Measurements from ENCODE around the gene CARS1. TPM values are rescaled to one million over a fixed set of nuclear protein-coding genes. Genes with fewer than 3 reads are reported as not detected.

The CARS1 gene
- polyA plus RNA-seq, 3 donors: 24.7 to 81.4 (median 33.1) TPM

- 65 to 70% (median 69%) methylated on average over 6 of the region's 6 CpGs for WGBS, 3 donors
- no peak overlapping the region for H3K27ac ChIP-seq (ENCODE audit: low read depth, low read length)
Measured at GRCh38 chr11:2952290-2952689, 104.9 kb downstream of the CARS1 start.

- WGBS, 3 donors: 83 to 90% (median 87%) methylated on average over 9 of the region's 9 CpGs
- no peak overlapping the region for H3K27ac ChIP-seq (ENCODE audit: low read depth, low read length)
Measured at GRCh38 chr11:2951231-2952110, 105.8 kb downstream of the CARS1 start.

Other genes starting within 250 kb of the CARS1 start
- 100 to 1,000 TPM in 2 of 3 donors, 10 to 100 TPM in 1; 22.4 to 254 (median 109) TPM for gene CDKN1C, start 171.6 kb downstream of the CARS1 start, polyA plus RNA-seq
- gene PHLDA2, start 128.0 kb downstream of the CARS1 start, polyA plus RNA-seq: 10 to 100 TPM in 1 of 3 donors, 1 to 10 TPM in 2; 5.5 to 19.7 (median 6.7) TPM
- 10 to 100 TPM; 33.1 to 59.3 (median 55.6) TPM for gene NAP1L4, start 65.1 kb downstream of the CARS1 start, polyA plus RNA-seq
- gene OSBPL5, start 107.9 kb upstream of the CARS1 start, polyA plus RNA-seq: 10 to 100 TPM in 2 of 3 donors, 1 to 10 TPM in 1; 9.5 to 25.3 (median 19.7) TPM
- gene MRGPRG, start 161.4 kb upstream of the CARS1 start, polyA plus RNA-seq: not detected
- under 1 TPM in 1 of 3 donors, not detected in 2; 0.06 TPM for gene MRGPRE, start 175.0 kb upstream of the CARS1 start, polyA plus RNA-seq